GM19023 (cell line): ENCODE results near the gene SPNS2.

Source experiments
- ATAC-seq: cut with Tn5 transposase; IDR thresholded peaks from one replicate; pipeline ENCODE4 v1.9.1; 2021; ENCODE audit warnings: mild to moderate bottlenecking, moderate library complexity; ENCODE audit not compliant: unreplicated experiment

SPNS2 gene

GRCh38 chr17:4584917-4585637 lies 86.4 kb downstream of the SPNS2 start:
- no peak for ATAC-seq

- no peak for ATAC-seq
These were observed 86.9 kb downstream of the SPNS2 start for GRCh38 chr17:4585638-4585994.

DNA sequence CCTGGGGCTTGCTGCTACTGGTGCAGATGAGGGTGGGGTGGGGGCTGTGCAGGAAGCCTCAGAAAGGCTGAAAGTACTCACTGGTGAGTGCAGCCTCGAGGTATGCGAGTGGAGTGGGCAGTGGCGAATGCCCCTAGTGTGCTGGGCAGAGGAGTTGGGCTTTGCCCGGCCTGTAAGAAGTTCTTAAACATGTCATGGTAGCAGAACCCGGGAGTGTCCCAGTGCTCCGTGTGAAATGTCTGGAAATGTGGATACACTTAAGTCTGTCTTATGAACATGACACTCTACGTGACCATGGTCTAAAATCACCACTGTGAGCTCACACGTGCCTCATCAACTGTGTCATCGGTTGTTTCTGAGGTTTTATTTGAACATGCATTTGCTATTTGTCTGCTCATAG lies 87.4 kb downstream of the SPNS2 start:
- no peak for ATAC-seq

DNA sequence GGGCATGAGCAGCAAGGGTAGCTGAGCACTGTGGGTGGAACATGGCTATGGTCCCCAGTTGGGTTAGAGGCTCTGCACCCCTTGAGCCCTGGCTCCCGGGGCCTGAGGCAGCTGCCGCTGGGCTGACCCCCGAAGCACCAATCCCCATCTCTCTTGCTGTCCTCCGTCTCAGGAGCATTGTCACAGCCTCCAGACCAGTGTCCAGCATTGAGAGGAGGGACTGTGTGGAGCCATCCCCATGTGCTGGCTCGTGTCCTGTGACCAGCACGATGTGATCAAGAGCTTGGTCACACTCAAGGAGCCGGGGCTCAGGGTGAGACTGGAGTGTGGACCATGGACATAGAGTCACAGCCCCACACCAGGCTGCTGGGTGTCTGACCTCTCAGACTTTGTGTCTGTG lies 88.5 kb downstream of the SPNS2 start:
- no peak for ATAC-seq

GRCh38 chr17:4587803-4588202 lies 89.1 kb downstream of the SPNS2 start:
- ATAC-seq, result no peak

DNA sequence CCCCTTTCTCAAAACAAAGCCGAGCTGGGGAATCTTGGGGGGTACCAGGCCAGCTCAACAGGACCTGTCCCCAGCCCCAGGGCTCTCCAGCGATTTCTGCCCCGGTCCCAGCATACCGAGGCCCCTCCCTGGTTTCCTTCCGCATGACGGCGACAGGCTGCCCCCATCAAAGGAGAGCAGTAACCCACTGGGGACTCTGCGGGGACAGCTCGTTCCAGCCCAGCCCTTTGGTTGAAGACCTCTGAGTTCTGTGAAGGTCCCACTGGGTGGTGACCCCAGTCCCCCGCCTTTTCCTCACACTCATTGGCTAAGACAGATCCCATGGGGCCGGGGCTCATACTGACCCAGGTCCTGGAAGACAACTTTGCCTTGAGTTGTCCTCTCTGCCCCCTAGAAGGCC lies 89.7 kb downstream of the SPNS2 start:
- no peak for ATAC-seq
